Myocyte (in vitro differentiated cells): ENCODE results near the gene RNASE4. TPM values are rescaled to one million over a fixed set of nuclear protein-coding genes. Genes with fewer than 3 reads are reported as not detected.

Experiments
- DNase-seq: peaks from one replicate; pipeline ENCODE4 v3.0.0-alpha.2; 2012; ENCODE audit warnings: low read depth
- total RNA-seq: library from RNA; depleted of rRNA; stranded (reverse); fragments of >200 nt; gene quantifications from 2 replicates; pipeline ENCODE4 v1.2.3, GENCODE V29; 2014

The RNASE4 gene
- total RNA-seq, 1 donor from 2014 or later, result 7.2 TPM

- no peak for DNase-seq
Measured at GRCh38 chr14:20742132-20742531, 57.8 kb downstream of the RNASE4 start.

DNA sequence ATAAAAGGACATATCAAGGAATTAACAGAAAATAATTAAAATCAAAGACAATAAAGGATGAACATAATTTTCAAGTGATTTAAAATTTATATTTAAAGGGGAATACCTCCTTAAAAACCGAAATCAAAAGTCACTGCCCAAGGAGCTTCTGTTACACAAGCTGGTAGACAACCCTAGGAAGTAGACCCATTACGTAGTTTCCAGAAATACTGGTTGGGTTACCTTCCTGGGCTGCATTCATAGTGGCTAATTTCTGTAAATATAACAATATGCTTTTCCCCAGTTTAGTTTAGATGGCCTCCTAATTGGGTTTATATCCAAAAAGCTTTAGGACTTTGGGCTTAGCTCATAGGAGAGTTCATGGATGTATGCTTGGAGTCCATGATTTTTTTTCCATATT, 59.2 kb downstream of the RNASE4 start:
- no peak for DNase-seq

DNA sequence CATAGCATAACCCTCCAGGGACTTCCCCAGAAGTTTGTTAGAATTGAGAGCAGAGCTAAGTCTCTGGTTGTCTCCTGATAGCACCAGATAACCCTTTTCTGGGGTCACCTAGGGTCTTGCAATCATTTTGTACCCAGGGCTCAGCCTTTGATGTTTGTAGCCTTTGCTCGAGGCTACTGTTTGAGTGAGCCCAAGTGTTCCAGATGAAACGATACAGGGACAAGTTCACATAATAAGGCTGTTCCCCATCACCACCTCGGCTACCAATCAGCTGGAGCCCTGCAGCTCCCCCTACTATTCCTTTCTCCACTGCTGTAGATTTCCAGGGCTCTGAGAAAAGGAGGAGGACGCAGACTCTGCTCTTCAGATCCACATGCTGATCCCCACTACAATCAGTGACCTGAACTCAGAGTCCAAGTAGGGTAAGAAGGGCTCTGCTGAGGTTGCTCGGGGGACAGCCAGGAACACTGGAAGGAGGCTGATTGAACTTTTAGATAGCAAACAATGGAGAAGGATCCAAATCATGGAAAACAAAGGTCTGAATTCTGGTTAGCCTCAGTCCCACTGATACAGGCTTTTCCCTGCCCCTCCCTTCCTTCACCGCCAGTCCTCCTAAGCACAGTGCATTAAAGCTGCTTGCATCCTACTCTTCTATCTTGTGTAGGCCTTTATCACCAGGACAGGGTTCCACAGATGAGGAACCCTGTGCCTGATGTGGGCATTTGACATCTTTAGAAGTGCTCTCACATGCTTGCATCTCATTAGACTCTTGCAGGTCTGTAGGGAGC, 61.4 kb downstream of the RNASE4 start, which contains the start of gene EDDM3A:
EDDM3A (plus strand) TSS at position 317 of the 788 bp plus-strand sequence. CDS start 1,694 bp downstream, outside the sequence.
- no peak for DNase-seq

DNA sequence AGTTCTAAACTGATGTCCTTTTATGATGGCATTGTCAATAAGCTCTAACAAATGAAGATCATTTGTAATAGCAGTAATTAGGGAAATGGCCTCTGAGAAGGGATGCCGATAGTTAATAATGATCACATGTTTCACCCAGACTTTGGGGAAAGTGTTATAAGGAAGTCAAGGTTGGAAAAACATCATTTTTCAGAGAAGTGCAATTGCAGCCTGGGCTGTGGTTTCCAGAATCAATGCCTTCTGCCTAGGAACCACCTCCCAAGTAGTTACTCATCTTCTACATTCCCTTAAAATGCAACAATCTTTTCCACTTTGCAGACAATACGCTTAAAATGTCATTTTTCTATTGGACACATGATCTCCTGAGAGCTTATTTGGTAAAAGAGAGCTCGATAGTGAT, 62.2 kb downstream of the RNASE4 start:
- no peak for DNase-seq

- no peak for DNase-seq
Measured at GRCh38 chr14:20748439-20748838, 64.1 kb downstream of the RNASE4 start.

DNA sequence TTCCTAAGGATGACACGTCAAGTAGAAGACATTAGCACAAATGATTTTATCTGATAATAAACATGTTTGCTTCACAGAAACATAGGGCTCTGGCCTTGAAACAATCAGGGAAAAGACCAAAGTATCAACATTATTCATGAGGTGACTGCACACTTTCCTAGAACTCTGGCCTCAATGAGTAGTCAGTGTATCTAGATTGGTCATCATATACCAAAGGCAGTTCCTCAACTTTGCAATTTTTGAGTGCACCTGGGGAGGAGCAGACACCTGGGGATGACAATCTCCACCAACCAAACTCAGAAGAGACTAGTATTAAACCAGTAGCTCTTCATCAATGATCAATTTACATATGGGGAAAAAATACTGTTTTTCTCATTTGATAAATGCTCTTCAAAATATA, 65.8 kb downstream of the RNASE4 start:
- DNase-seq, result no peak

Other genes starting within 250 kb of the RNASE4 start
- 0.05 and 0.16 TPM in 2 replicates for gene KLHL33, start 248.4 kb upstream of the RNASE4 start, total RNA-seq
- 33.2 and 36.2 TPM in 2 replicates for gene OSGEP, start 229.7 kb upstream of the RNASE4 start, total RNA-seq
- gene APEX1, start 229.3 kb upstream of the RNASE4 start, total RNA-seq, result 125 and 145 TPM in 2 replicates
- 21.1 and 22.2 TPM in 2 replicates for gene PIP4P1, start 223.1 kb upstream of the RNASE4 start, total RNA-seq
- 4.9 and 5.2 TPM in 2 replicates for gene PNP, start 215.2 kb upstream of the RNASE4 start, total RNA-seq
- gene RNASE10, start 179.0 kb upstream of the RNASE4 start, total RNA-seq, result not detected in 2 replicates
- not detected in 2 replicates for gene RNASE9, start 123.5 kb upstream of the RNASE4 start, total RNA-seq
- gene RNASE11, start 96.6 kb upstream of the RNASE4 start, total RNA-seq, result not detected in 2 replicates
- gene RNASE12, start 93.2 kb upstream of the RNASE4 start, total RNA-seq, result not detected in 2 replicates
- gene OR6S1, start 42.9 kb upstream of the RNASE4 start, total RNA-seq, result not detected in 2 replicates
- 0.42 and 1.4 TPM in 2 replicates for gene ANG, start 4.2 kb downstream of the RNASE4 start, total RNA-seq
- gene EDDM3A, start 61.3 kb downstream of the RNASE4 start, total RNA-seq, result not detected in 2 replicates
- gene EDDM3B, start 83.8 kb downstream of the RNASE4 start, total RNA-seq, result not detected in 2 replicates
- not detected in 2 replicates for gene RNASE6, start 96.7 kb downstream of the RNASE4 start, total RNA-seq
- not detected in 2 replicates for gene RNASE1, start 118.3 kb downstream of the RNASE4 start, total RNA-seq
- not detected in 2 replicates for gene RNASE3, start 206.8 kb downstream of the RNASE4 start, total RNA-seq